ENCODE data around the gene POLR2H. TPM values are rescaled to one million over a fixed set of nuclear protein-coding genes. Genes with fewer than 3 reads are reported as not detected.
A peak's percentile ranks its signal among the peaks of the same experiment; 100 is the strongest.

The POLR2H gene
- total and polyA plus RNA-seq, 8 donors: 14.0 to 273 (median 110) TPM

DNA sequence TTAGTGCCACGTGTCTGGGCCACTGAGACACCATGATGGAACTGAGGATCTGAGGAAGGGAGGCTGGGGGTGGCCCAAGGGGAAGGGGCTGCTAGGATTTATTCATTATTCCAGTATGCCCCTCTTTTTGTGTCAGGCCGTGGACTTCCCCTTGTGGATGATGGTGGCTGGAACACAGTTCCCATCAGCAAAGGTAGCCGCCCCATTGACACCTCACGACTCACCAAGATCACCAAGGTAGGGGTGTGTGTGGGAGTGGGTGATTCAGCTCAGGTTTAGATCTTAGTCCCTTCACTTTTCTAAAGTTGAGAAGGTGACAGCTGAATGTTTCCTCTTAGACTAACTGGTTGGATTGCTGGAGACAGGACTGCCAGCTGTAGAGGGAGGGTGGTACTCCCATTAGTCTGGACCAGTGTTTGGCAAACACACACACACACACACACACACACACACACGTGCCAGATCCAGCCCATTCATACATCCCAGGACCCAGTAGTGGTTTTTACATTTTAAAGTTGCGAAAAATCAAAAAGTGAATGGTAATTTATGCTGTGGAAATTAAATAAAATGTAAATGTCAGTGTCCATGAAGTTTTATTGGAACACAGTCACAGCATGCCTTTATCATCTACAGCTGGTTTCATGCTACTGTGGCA lies 35.7 kb upstream of the POLR2H start:
- peaks cover 8 to 17% (median 10%) of the 10 kb centered on the region in 4 donors for H3K4me1 ChIP-seq
- H3K9me3 ChIP-seq: no peaks in the 10 kb centered on the region
- DNase-seq: no peak
- H3K4me3 ChIP-seq: no peak overlapping the region
- TF ChIP-seq, protein P1, sequence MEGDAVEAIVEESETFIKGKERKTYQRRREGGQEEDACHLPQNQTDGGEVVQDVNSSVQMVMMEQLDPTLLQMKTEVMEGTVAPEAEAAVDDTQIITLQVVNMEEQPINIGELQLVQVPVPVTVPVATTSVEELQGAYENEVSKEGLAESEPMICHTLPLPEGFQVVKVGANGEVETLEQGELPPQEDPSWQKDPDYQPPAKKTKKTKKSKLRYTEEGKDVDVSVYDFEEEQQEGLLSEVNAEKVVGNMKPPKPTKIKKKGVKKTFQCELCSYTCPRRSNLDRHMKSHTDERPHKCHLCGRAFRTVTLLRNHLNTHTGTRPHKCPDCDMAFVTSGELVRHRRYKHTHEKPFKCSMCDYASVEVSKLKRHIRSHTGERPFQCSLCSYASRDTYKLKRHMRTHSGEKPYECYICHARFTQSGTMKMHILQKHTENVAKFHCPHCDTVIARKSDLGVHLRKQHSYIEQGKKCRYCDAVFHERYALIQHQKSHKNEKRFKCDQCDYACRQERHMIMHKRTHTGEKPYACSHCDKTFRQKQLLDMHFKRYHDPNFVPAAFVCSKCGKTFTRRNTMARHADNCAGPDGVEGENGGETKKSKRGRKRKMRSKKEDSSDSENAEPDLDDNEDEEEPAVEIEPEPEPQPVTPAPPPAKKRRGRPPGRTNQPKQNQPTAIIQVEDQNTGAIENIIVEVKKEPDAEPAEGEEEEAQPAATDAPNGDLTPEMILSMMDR (IDR thresholded peaks at IDR 0.05): no peak
- TF ChIP-seq POLR2AphosphoS5 (IDR thresholded peaks at IDR 0.05): no peak
- no peak for TF ChIP-seq POLR2A (IDR thresholded peaks at IDR 0.05)
- no peak for TF ChIP-seq EP300 (IDR thresholded peaks at IDR 0.05)
- no peak overlapping the region for H3K27ac ChIP-seq
- no peaks in the 10 kb centered on the region for H3K27me3 ChIP-seq
- 67 to 79% (median 71%) methylated on average over 6 of the region's 6 CpGs for WGBS, 5 donors
- H3K36me3 ChIP-seq: peaks cover 97 to 100% (median 100%) of the 10 kb centered on the region in 4 donors
- intact Hi-C loops (cut with DNase I; ENCODE audit: low total_unique reads): no loop called here

GRCh38 chr3:184327171-184327570 lies 34.3 kb upstream of the POLR2H start:
- Histone ChIP-seq H3K36me3 (peaks cover 97 to 100% (median 100%) of the 10 kb centered on the region in 4 donors), H3K4me3 (no peak overlapping the region), H3K27ac (no peak overlapping the region), H3K4me1 (peaks cover 0 to 17% (median 0%) of the 10 kb centered on the region in 4 donors), H3K27me3 (no peaks in the 10 kb centered on the region), H3K9me3 (no peaks in the 10 kb centered on the region)
- intact Hi-C loops (cut with DNase I; ENCODE audit: low total_unique reads): no loop called here
- DNase-seq: no peak
- WGBS, 5 donors: 92 to 96% (median 94%) methylated on average over 21 of the region's 21 CpGs
- TF ChIP-seq POLR2AphosphoS5 (IDR thresholded peaks at IDR 0.05) (no peak), POLR2A (IDR thresholded peaks at IDR 0.05) (no peak), EP300 (IDR thresholded peaks at IDR 0.05) (no peak)
- TF ChIP-seq, protein P1 (IDR thresholded peaks at IDR 0.05): no peak

GRCh38 chr3:184328516-184328915 lies 33.0 kb upstream of the POLR2H start:
- no peaks in the 10 kb centered on the region for H3K27me3 ChIP-seq
- peaks cover 92 to 100% (median 100%) of the 10 kb centered on the region in 4 donors for H3K36me3 ChIP-seq
- H3K4me1 ChIP-seq: peaks cover 0 to 21% (median 0%) of the 10 kb centered on the region in 4 donors
- TF ChIP-seq EP300 (IDR thresholded peaks at IDR 0.05) (no peak), POLR2A (IDR thresholded peaks at IDR 0.05) (no peak), POLR2AphosphoS5 (IDR thresholded peaks at IDR 0.05) (no peak)
- TF ChIP-seq, protein P1 (IDR thresholded peaks at IDR 0.05): no peak
- H3K9me3 ChIP-seq: no peaks in the 10 kb centered on the region
- DNase-seq: no peak
- WGBS, 5 donors: 48 to 71% (median 56%) methylated on average over 3 of the region's 3 CpGs
- peak overlapping the region in 1 of 5 donors; percentile 11 for H3K27ac ChIP-seq
- no peak overlapping the region for H3K4me3 ChIP-seq
- intact Hi-C loops (cut with DNase I; ENCODE audit: low total_unique reads): no loop called here

- WGBS, 5 donors: 73 to 85% (median 79%) methylated on average over 10 of the region's 10 CpGs
- DNase-seq: no peak
- TF ChIP-seq, protein P1 (IDR thresholded peaks at IDR 0.05): no peak
- peak in 1 of 3 donors; percentile 16 for TF ChIP-seq POLR2AphosphoS5 (IDR thresholded peaks at IDR 0.05)
- TF ChIP-seq POLR2A (IDR thresholded peaks at IDR 0.05): no peak
- H3K27ac ChIP-seq: peak overlapping the region in 4 of 5 donors; percentile 24 to 99 (median 78)
- peaks cover 15 to 56% (median 22%) of the 10 kb centered on the region in 4 donors for H3K4me1 ChIP-seq
- peaks cover 71 to 79% (median 78%) of the 10 kb centered on the region in 4 donors for H3K36me3 ChIP-seq
- H3K4me3 ChIP-seq: no peak overlapping the region
- no peaks in the 10 kb centered on the region for H3K9me3 ChIP-seq
- intact Hi-C loops (cut with DNase I; ENCODE audit: low total_unique reads): no loop called here
- no peaks in the 10 kb centered on the region for H3K27me3 ChIP-seq
Observed at GRCh38 chr3:184332370-184333090, 29.0 kb upstream of the POLR2H start.
